NCI-H1417 (cell line): ENCODE data around the gene TCF7L2.

Experiments
- DNase-seq, 3 experiments: peaks; one replicate each; lab custom pipeline; 2025; lab: John Stamatoyannopoulos, UW

TCF7L2 gene

GRCh38 chr10:113045147-113046055 lies 95.4 kb downstream of the TCF7L2 start:
- DNase-seq = no peak

- DNase-seq = no peak
These were observed 97.1 kb downstream of the TCF7L2 start for GRCh38 chr10:113047151-113047550.

GRCh38 chr10:113047605-113047962 lies 97.5 kb downstream of the TCF7L2 start:
- DNase-seq = peak in 1 of 3 experiments; percentile 1

GRCh38 chr10:113047963-113048781 lies 98.1 kb downstream of the TCF7L2 start:
- no peak for DNase-seq

GRCh38 chr10:113049881-113050280 lies 99.8 kb downstream of the TCF7L2 start:
- no peak for DNase-seq

- DNase-seq = no peak
These were observed 102.2 kb downstream of the TCF7L2 start for GRCh38 chr10:113052076-113052830.

GRCh38 chr10:113053091-113053490 lies 103.0 kb downstream of the TCF7L2 start:
- DNase-seq = no peak

- DNase-seq = no peak
These were observed 103.8 kb downstream of the TCF7L2 start for GRCh38 chr10:113053881-113054280.

GRCh38 chr10:113055458-113055857 lies 105.4 kb downstream of the TCF7L2 start:
- DNase-seq = no peak

GRCh38 chr10:113056030-113056429 lies 106.0 kb downstream of the TCF7L2 start:
- DNase-seq = no peak

- no peak for DNase-seq
These were observed 106.5 kb downstream of the TCF7L2 start for GRCh38 chr10:113056441-113057021.

- peak in 2 of 3 experiments; percentile 1 to 84 for DNase-seq
These were observed 108.0 kb downstream of the TCF7L2 start for GRCh38 chr10:113057948-113058522.

- DNase-seq = peak in 1 of 3 experiments; percentile 53
These were observed 108.7 kb downstream of the TCF7L2 start for GRCh38 chr10:113058523-113059370.

GRCh38 chr10:113059371-113059780 lies 109.3 kb downstream of the TCF7L2 start:
- no peak for DNase-seq

- no peak for DNase-seq
These were observed 110.4 kb downstream of the TCF7L2 start for GRCh38 chr10:113060201-113061053.

- DNase-seq = no peak
These were observed 111.0 kb downstream of the TCF7L2 start for GRCh38 chr10:113061054-113061430.

- no peak for DNase-seq
These were observed 111.5 kb downstream of the TCF7L2 start for GRCh38 chr10:113061557-113061956.

- DNase-seq = no peak
These were observed 113.3 kb downstream of the TCF7L2 start for GRCh38 chr10:113063043-113063967.
